Calu3 (cell line): ENCODE results near the gene ATP11A. TPM values are rescaled to one million over a fixed set of nuclear protein-coding genes. Genes with fewer than 3 reads are reported as not detected.
A peak's percentile ranks its signal among the peaks of the same experiment; 100 is the strongest.

Experiments used
- BruUV-seq: library from RNA; stranded (reverse); fragments of 400-500 nt; replicated peaks from 2 replicates; lab custom pipeline; 2021; lab: Mats Ljungman, UMichigan
- CTCF ChIA-PET: fragments of 300-600 bp; sonication (Branson Sonifier 250); formaldehyde crosslinking; loops from one replicate; lab custom pipeline; 2022; ENCODE audit warnings: antibody characterized with exemption; lab: Charles Lee
- DNase-seq: peaks from one replicate; pipeline ENCODE4 v3.0.0; 2022
- H3K27ac Mint-ChIP-seq: one replicate; pipeline ENCODE4 v1.8.0; 2022; ENCODE audit warnings: mixed read lengths; ENCODE audit not compliant: unreplicated experiment
- H3K27me3 Mint-ChIP-seq: one replicate; pipeline ENCODE4 v1.8.0; 2022; ENCODE audit warnings: mixed read lengths; ENCODE audit not compliant: unreplicated experiment
- H3K36me3 Mint-ChIP-seq: one replicate; pipeline ENCODE4 v1.8.0; 2022; ENCODE audit warnings: mild to moderate bottlenecking, moderate library complexity, mixed read lengths; ENCODE audit not compliant: insufficient read depth, unreplicated experiment
- H3K4me1 Mint-ChIP-seq: one replicate; pipeline ENCODE4 v1.8.0; 2022; ENCODE audit warnings: mild to moderate bottlenecking, low read depth, mixed read lengths; ENCODE audit not compliant: unreplicated experiment
- H3K4me3 Mint-ChIP-seq: one replicate; pipeline ENCODE4 v1.8.0; 2022; ENCODE audit warnings: mild to moderate bottlenecking, low read depth, moderate library complexity, mixed read lengths; ENCODE audit not compliant: unreplicated experiment
- H3K9me3 Mint-ChIP-seq: one replicate; pipeline ENCODE4 v1.8.0; 2022; ENCODE audit warnings: low read depth, mixed read lengths; ENCODE audit not compliant: unreplicated experiment
- intact Hi-C: fragments of 100-400 bp; cut with micrococcal nuclease; formaldehyde crosslinking; loops from one replicate; pipeline ENCODE4 v1.10.0; 2022; ENCODE audit not compliant: unreplicated experiment
- total RNA-seq: library from RNA; stranded (reverse); gene quantifications from 2 replicates; pipeline ENCODE4 v1.2.3, GENCODE V29; 2022
- TF ChIP-seq, protein P1 (sequence below): fragments of 200-600 bp; IDR thresholded peaks from one replicate; pipeline ENCODE4 v1.8.0; 2022; ENCODE audit warnings: antibody characterized with exemption; ENCODE audit not compliant: unreplicated experiment

ATP11A gene
- total RNA-seq, 1 experiment from 2014 or later = 115 TPM

DNA sequence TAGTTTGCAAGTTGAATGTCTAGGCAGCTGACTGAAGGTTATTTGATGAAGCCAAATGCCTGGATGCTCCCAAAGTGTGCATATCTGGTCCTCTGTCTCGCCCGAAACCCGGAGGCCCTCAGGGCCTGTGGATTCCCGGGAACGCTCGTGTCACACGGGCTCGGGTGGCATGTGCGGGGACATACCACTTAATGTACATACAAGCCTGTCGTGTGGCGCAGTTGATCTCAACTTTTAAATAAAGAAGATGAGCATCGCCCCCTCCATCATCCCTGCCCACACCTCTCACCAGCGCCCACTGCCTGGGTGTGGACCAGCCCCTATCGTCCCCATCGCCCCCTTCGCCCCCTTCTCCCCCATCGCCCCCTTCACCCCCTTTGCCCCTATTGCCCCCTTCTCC lies 33.9 kb downstream of the ATP11A start:
- H3K27me3 Mint-ChIP-seq = no peaks in the 10 kb centered on the region
- TF ChIP-seq, protein P1, sequence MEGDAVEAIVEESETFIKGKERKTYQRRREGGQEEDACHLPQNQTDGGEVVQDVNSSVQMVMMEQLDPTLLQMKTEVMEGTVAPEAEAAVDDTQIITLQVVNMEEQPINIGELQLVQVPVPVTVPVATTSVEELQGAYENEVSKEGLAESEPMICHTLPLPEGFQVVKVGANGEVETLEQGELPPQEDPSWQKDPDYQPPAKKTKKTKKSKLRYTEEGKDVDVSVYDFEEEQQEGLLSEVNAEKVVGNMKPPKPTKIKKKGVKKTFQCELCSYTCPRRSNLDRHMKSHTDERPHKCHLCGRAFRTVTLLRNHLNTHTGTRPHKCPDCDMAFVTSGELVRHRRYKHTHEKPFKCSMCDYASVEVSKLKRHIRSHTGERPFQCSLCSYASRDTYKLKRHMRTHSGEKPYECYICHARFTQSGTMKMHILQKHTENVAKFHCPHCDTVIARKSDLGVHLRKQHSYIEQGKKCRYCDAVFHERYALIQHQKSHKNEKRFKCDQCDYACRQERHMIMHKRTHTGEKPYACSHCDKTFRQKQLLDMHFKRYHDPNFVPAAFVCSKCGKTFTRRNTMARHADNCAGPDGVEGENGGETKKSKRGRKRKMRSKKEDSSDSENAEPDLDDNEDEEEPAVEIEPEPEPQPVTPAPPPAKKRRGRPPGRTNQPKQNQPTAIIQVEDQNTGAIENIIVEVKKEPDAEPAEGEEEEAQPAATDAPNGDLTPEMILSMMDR = no peak
- BruUV-seq = no TSS peak
- intact Hi-C loops = no loop called here
- no peak overlapping the region for H3K27ac Mint-ChIP-seq
- H3K9me3 Mint-ChIP-seq = no peaks in the 10 kb centered on the region
- CTCF ChIA-PET = no interaction called here
- H3K36me3 Mint-ChIP-seq = peaks cover 17% of the 10 kb centered on the region
- H3K4me3 Mint-ChIP-seq = no peak overlapping the region
- peaks cover 41% of the 10 kb centered on the region for H3K4me1 Mint-ChIP-seq
- no peak for DNase-seq

DNA sequence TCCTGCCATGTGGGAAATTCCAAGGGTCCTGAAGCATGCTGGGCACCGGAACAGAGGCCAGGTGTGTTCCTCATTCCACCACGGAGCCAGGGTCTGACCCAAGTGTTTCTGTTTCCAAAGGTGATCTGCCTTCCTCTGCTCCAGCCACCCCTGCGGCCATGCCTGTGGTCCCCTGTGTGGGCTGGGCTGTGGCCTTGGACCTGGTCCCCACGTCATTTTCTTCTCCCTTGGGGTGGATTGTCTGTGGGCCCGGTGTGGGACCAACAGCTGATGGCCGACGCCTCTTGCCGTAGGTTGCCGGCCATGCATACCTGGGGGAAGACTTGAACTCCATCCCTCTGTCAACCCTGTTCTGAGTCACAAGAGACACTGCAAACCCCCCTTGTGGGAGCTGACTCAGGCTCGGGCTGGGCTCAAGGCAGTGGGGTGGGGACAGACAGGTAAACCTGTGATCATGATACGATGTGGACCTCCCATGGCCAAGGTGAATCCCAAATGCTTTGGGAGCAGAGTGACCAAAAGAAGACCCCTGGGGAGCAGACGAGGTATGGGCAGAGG lies 35.0 kb downstream of the ATP11A start:
- CTCF ChIA-PET = no interaction called here
- H3K9me3 Mint-ChIP-seq = no peaks in the 10 kb centered on the region
- H3K27ac Mint-ChIP-seq = no peak overlapping the region
- no peaks in the 10 kb centered on the region for H3K27me3 Mint-ChIP-seq
- intact Hi-C loops = no loop called here
- peaks cover 14% of the 10 kb centered on the region for H3K36me3 Mint-ChIP-seq
- DNase-seq = no peak
- no TSS peak for BruUV-seq
- peaks cover 39% of the 10 kb centered on the region for H3K4me1 Mint-ChIP-seq
- peak overlapping the region; percentile 30 for H3K4me3 Mint-ChIP-seq
- TF ChIP-seq, protein P1 = no peak

DNA sequence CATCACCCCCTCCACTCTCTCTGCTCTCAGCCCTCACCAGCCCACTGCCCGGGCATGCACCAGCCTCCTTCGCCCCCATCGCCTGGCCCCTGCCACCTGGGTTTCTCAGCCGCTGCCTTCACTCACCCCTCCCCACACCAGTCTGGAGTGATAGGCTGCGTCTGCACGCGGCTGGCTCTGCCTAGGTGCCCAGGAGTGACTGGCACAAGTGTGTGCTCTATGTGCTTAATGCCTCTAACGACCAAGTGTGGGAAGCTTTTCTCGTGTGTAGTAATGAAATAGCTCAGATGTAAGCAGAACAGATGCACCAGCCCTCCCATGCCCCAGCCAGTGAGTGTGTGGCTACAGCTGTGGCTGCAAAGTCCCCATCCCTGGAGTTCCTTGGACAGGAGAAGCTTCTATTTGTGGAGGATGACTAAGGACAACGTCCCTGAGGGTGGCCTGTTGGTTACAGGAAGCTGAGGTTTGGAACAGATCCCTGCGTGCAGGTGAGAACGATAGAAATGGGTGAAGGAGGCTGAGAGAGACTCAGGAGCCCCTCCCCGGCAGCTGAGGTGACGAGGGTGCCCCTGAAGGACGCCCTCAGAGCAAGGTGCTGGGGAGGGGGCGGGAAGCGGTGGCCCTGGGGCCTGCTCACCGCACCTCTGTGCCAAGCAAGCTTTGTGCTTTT lies 35.6 kb downstream of the ATP11A start:
- Mint-ChIP-seq H3K4me1 (peaks cover 34% of the 10 kb centered on the region), H3K27me3 (no peaks in the 10 kb centered on the region), H3K27ac (peak overlapping the region; percentile 23), H3K4me3 (peak overlapping the region; percentile 30), H3K9me3 (no peaks in the 10 kb centered on the region), H3K36me3 (peaks cover 14% of the 10 kb centered on the region)
- intact Hi-C loops = no loop called here
- no TSS peak for BruUV-seq
- CTCF ChIA-PET = interaction anchor here (0.5 kb wide), 1 partner anchor 18 kb away, joined by 4 read pairs; no protein-coding TSS in a partner anchor
- TF ChIP-seq, protein P1 = no peak
- no peak for DNase-seq

DNA sequence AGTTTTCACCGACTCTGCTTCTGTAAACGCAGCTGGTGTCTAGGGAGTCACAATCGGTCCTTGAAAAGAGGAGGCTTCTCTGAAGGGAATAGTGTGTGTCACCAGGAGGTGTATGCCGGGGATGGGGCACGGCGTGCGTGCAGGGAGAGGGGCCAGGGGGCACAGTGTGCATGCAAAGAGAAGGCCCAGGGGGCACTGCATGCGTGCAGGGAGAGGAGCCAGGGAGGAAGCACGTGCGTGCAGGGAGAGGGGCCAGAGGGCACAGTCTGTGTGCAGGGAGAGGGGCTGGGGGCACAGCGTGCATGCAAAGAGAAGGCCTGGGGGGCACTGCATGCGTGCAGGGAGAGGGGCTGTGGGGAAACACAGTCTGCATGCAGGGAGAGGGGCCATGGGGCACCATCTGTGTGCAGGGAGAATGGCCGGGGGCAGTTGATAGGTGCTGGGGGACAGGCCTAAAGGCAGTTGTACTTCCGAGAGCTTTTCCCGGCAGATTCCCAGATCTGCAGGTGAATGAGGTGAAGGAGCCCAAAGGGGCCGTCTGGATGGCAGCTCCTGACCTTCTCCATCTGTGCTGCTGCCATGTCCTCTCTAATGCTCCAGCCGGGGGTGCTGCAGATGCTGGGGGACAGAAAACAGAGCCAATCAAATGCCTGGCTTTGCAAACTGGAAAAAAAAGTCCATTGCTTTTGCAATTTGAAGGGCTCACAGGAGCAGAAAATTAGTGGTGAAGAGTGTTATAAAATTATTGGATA lies 36.4 kb downstream of the ATP11A start:
- Mint-ChIP-seq H3K9me3 (no peaks in the 10 kb centered on the region), H3K36me3 (peaks cover 14% of the 10 kb centered on the region), H3K4me1 (peaks cover 30% of the 10 kb centered on the region), H3K27ac (peak overlapping the region; percentile 23), H3K27me3 (no peaks in the 10 kb centered on the region), H3K4me3 (peak overlapping the region; percentile 30)
- TF ChIP-seq, protein P1 = no peak
- intact Hi-C loops = no loop called here
- CTCF ChIA-PET = no interaction called here
- DNase-seq = no peak
- BruUV-seq = no TSS peak
